HepG2 (cell line): ENCODE data around the gene PPP4R4. TPM values are rescaled to one million over a fixed set of nuclear protein-coding genes. Genes with fewer than 3 reads are reported as not detected.
A peak's percentile ranks its signal among the peaks of the same experiment; 100 is the strongest.

ENCODE experiments used
- ATAC-seq: fragments of 200-7000 bp; cut with Tn5 transposase; 3 replicates; pipeline ENCODE4 v1.9.1; 2020; ENCODE audit warnings: mild to moderate bottlenecking, moderate library complexity
- BruUV-seq: library from RNA; stranded (reverse); fragments of 400-500 nt; replicated peaks from 2 replicates; lab custom pipeline; 2021; lab: Mats Ljungman, UMichigan
- CTCF ChIA-PET: fragments of 300-600 bp; formaldehyde crosslinking; extraction: SDS; loops from one replicate; lab custom pipeline; 2021; ENCODE audit warnings: low total read pairs, inconsistent platforms, low intra/inter-chr PET ratio; lab: Yijun Ruan, JAX
- POLR2A ChIA-PET: fragments of 350-600 bp; sonication (Branson Sonifier 250); formaldehyde crosslinking; loops from one replicate; lab custom pipeline; 2020; ENCODE audit warnings: antibody characterized with exemption, inconsistent platforms; lab: Yijun Ruan, JAX
- DNase-seq: peaks from one replicate; pipeline ENCODE4 v3.0.0-alpha.2; 2015; ENCODE audit warnings: low spot score
- FAIRE-seq: peaks from 3 replicates; lab custom pipeline; 2011; peaks lifted over from hg19 to GRCh38; lab: Jason Lieb, UNC
- H2AFZ ChIP-seq: one replicate; pipeline ENCODE4 v1.6.1; 2011; ENCODE audit warnings: low read length, inconsistent platforms
- H3K27ac ChIP-seq: fragments of 300-600 bp; 3 replicates; pipeline ENCODE4 v1.8.0; 2011; ENCODE audit warnings: mixed run types, mild to moderate bottlenecking, mixed read lengths, low read length, inconsistent platforms; ENCODE audit not compliant: insufficient read depth; ENCODE audit errors: extremely low read length
- H3K27me3 ChIP-seq, 2 experiments: fragments of 200-600 bp in 1 of 2; 2 replicates in 1 of 2; 3 replicates in 1 of 2; pipeline versions ENCODE4 v1.6.0 to v1.8.0; 2011; ENCODE audit warnings: low read length in 2 of 2, mild to moderate bottlenecking in 2 of 2, moderate library complexity in 2 of 2, inconsistent platforms in 1 of 2; ENCODE audit not compliant: insufficient read depth in 2 of 2, control insufficient read depth in 1 of 2
- H3K36me3 ChIP-seq, 2 experiments: fragments of 200-600 bp in 1 of 2; replicated peaks in 1 of 2; 2 replicates in 1 of 2; 3 replicates in 1 of 2; pipeline versions ENCODE4 v1.5.1 to v1.8.0; 2011; ENCODE audit warnings: low read length in 2 of 2, inconsistent platforms in 1 of 2; ENCODE audit not compliant: insufficient read depth in 2 of 2, control insufficient read depth in 1 of 2
- H3K4me1 ChIP-seq: 2 replicates; pipeline ENCODE4 v1.5.1; 2012; ENCODE audit warnings: low read length, inconsistent platforms; ENCODE audit not compliant: insufficient read depth
- H3K4me2 ChIP-seq: 2 replicates; pipeline ENCODE4 v1.6.0; 2011; ENCODE audit warnings: low read depth, low read length, inconsistent platforms
- H3K4me3 ChIP-seq, 3 experiments: fragments of 200-600 bp in 1 of 3; sonication (generic), shearing (Covaris generic) in 1 of 3; replicated peaks in 1 of 3; 2 replicates each; pipeline ENCODE4 v1.5.1; 2011 to 2016; ENCODE audit warnings: low read length in 3 of 3, inconsistent platforms in 2 of 3, low read depth in 2 of 3, mild to moderate bottlenecking in 2 of 3, control low read depth in 1 of 3, mixed read lengths in 1 of 3; ENCODE audit not compliant: insufficient read depth in 1 of 3
- H3K79me2 ChIP-seq: one replicate; pipeline ENCODE4 v1.6.1; 2011; ENCODE audit warnings: low read length, inconsistent platforms; ENCODE audit not compliant: insufficient read depth
- H3K9ac ChIP-seq: 2 replicates; pipeline ENCODE4 v1.6.0; 2011; ENCODE audit warnings: mild to moderate bottlenecking, low read depth, low read length, inconsistent platforms; ENCODE audit not compliant: insufficient read depth
- H3K9me3 ChIP-seq: 2 replicates; pipeline ENCODE4 v1.5.1; 2012; ENCODE audit warnings: mild to moderate bottlenecking, low read length
- H4K20me1 ChIP-seq: 2 replicates; pipeline ENCODE4 v1.6.0; 2011; ENCODE audit warnings: inconsistent platforms, mild to moderate bottlenecking, low read length, moderate library complexity; ENCODE audit not compliant: insufficient read depth
- FOXC1 ChIP-seq: sonication (generic); formaldehyde crosslinking; IDR thresholded peaks from 2 replicates; pipeline ENCODE4 v1.8.0; 2022; ENCODE audit warnings: mild to moderate bottlenecking, missing genetic modification reagents, borderline replicate concordance
- HNF4A ChIP-seq: sonication (generic); formaldehyde crosslinking; IDR thresholded peaks from 2 replicates; pipeline ENCODE4 v1.4.0; 2020; ENCODE audit warnings: missing genetic modification reagents
- KLF6 ChIP-seq: IDR thresholded peaks from 2 replicates; pipeline ENCODE4 v1.8.0; 2016; ENCODE audit warnings: missing biosample characterization, missing genetic modification reagents
- LCORL ChIP-seq, 2 experiments: fragments of 450-650 bp in 1 of 2; sonication (generic) in 1 of 2; formaldehyde crosslinking in 1 of 2; IDR thresholded peaks; 2 replicates each; pipeline versions ENCODE4 v1.5.0 to v1.6.1; 2017 to 2020; ENCODE audit warnings: antibody characterized with exemption in 1 of 2, missing genetic modification reagents in 1 of 2
- MTA1 ChIP-seq: sonication (generic); formaldehyde crosslinking; IDR thresholded peaks from 2 replicates; pipeline ENCODE4 v1.4.0; 2020; ENCODE audit warnings: missing genetic modification reagents, mild to moderate bottlenecking, borderline replicate concordance
- SMAD9 ChIP-seq: sonication (generic); formaldehyde crosslinking; IDR thresholded peaks from 2 replicates; pipeline ENCODE4 v1.5.1; 2020; ENCODE audit warnings: mild to moderate bottlenecking, missing genetic modification reagents
- SMC3 ChIP-seq: IDR thresholded peaks from 2 replicates; pipeline ENCODE4 v1.6.1; 2011; ENCODE audit warnings: low read length, improper control_type of control experiment
- TEAD3 ChIP-seq: optimal IDR thresholded peaks from 2 replicates; pipeline ENCODE3; 2016; ENCODE audit warnings: borderline replicate concordance
- ZBTB7B ChIP-seq: sonication (generic); formaldehyde crosslinking; IDR thresholded peaks from 2 replicates; pipeline ENCODE4 v1.4.0; 2020; ENCODE audit warnings: missing genetic modification reagents
- ZMYM3 ChIP-seq: sonication (generic); formaldehyde crosslinking; IDR thresholded peaks from 2 replicates; pipeline ENCODE4 v1.5.1; 2020; ENCODE audit warnings: mild to moderate bottlenecking, missing genetic modification reagents
- ZMYM4 ChIP-seq: sonication (generic); formaldehyde crosslinking; IDR thresholded peaks from 2 replicates; pipeline ENCODE4 v1.8.1; 2023; ENCODE audit warnings: mild to moderate bottlenecking, missing genetic modification reagents
- ZNF10 ChIP-seq: sonication (generic); formaldehyde crosslinking; IDR thresholded peaks from 2 replicates; pipeline ENCODE4 v1.4.0; 2020; ENCODE audit warnings: mild to moderate bottlenecking, low read depth, missing genetic modification reagents, borderline replicate concordance
- ZNF101 ChIP-seq: sonication (generic); formaldehyde crosslinking; IDR thresholded peaks from 2 replicates; pipeline ENCODE4 v1.4.0; 2020; ENCODE audit warnings: mild to moderate bottlenecking, low read depth, missing genetic modification reagents, borderline replicate concordance
- ZNF407 ChIP-seq: sonication (generic); formaldehyde crosslinking; IDR thresholded peaks from one replicate; pipeline ENCODE4 v1.5.1; 2020; ENCODE audit warnings: mild to moderate bottlenecking, missing genetic modification reagents; ENCODE audit errors: not compliant biosample characterization
- ZNF768 ChIP-seq: sonication (generic); formaldehyde crosslinking; IDR thresholded peaks from 2 replicates; pipeline ENCODE4 v1.4.0; 2020; ENCODE audit warnings: missing genetic modification reagents
- WGBS: methylation state at CpG from one replicate; pipeline ENCODE4 v1.1.6; 2017; ENCODE audit warnings: low lambda C conversion rate; 5-methylcytosine and 5-hydroxymethylcytosine counted together
- in situ Hi-C: cut with HindIII; loops from 2 replicates; pipeline ENCODE4 v1.10.0; 2017; ENCODE audit warnings: low pct_unique_long_range_greater_than_20kb; ENCODE audit not compliant: extremely low pct_ligation_motif_present
- intact Hi-C: fragments of 100-400 bp; cut with micrococcal nuclease; formaldehyde crosslinking; loops from one replicate; pipeline ENCODE4 v1.10.0; 2022; ENCODE audit not compliant: unreplicated experiment
- polyA plus RNA-seq, 8 experiments: library from polyadenylated mRNA; depleted of rRNA in 3 of 8; stranded (reverse) in 7 of 8; unstranded in 1 of 8; fragments of >200 nt; fragmentation: Illumina TruSeq in 4 of 8; extraction: Trizol in 4 of 8; gene quantifications; 2 replicates each; pipeline versions ENCODE4 v1.2.1 to v1.2.3, GENCODE V29; 2011 to 2016; ENCODE audit warnings: low read depth in 4 of 8, missing spikeins in 1 of 8, mixed read lengths in 1 of 8; ENCODE audit not compliant: insufficient read depth in 1 of 8
- total RNA-seq, 5 experiments: library from RNA; depleted of rRNA; stranded (reverse); fragments of >200 nt; fragmentation: Illumina TruSeq; extraction: Trizol; gene quantifications; 2 replicates each; pipeline ENCODE4 v1.2.3, GENCODE V29; 2016; ENCODE audit warnings: low read depth in 1 of 5

PPP4R4 gene
- total and polyA plus RNA-seq, 2 of the 13 experiments (the other 11 are each of a cell fraction or from before 2014, with no cell fraction given), result 9.5 to 19.8 TPM

GRCh38 chr14:94306047-94306978 lies 132.2 kb downstream of the PPP4R4 start:
- FAIRE-seq (no peak), ATAC-seq (peak; percentile 19; the same call in 1 of the 3 replicates), DNase-seq (no peak)
- Histone ChIP-seq H3K4me3 (no peak overlapping the region), H3K4me2 (no peak overlapping the region), H3K79me2 (no peaks in the 10 kb centered on the region), H3K9me3 (0 out of 2 replicates have a peak, but pooled peaks cover 6% of the 10 kb centered on the region), H3K36me3 (peaks cover 35 to 80% of the 10 kb centered on the region in 2 experiments), H2AFZ (no peak overlapping the region), H3K27ac (no peak overlapping the region), H4K20me1 (no peaks in the 10 kb centered on the region), H3K27me3 (no peaks in the 10 kb centered on the region), H3K4me1 (peaks cover 14% of the 10 kb centered on the region), H3K9ac (no peak overlapping the region)
- in situ Hi-C loops (loop anchor here (5.0 to 10.0 kb wide), 2 partner anchors 169 to 252 kb away; no protein-coding TSS in a partner anchor), intact Hi-C loops (no loop called here)
- ChIA-PET CTCF (interaction anchor here (1.2 to 1.9 kb wide), 3 partner anchors 107 to 174 kb away, joined by 4 to 14 read pairs (median 8); no protein-coding TSS in a partner anchor), POLR2A (interaction anchor here (0.6 to 1.9 kb wide), 3 partner anchors 11 to 276 kb away, joined by 3 to 18 read pairs (median 4); partner anchors contain the start of gene SERPINA10)
- 81% methylated on average over 12 of the region's 12 CpGs for WGBS
- no TSS peak for BruUV-seq
- TF ChIP-seq ZNF10 (CRISPR knock-in tag) (no peak), KLF6 (CRISPR knock-in tag) (no peak), ZNF407 (CRISPR knock-in tag) (peak; percentile 50), ZNF101 (no peak), FOXC1 (0 out of 2 replicates have a peak, but pooled peaks have one; percentile 25), HNF4A (CRISPR knock-in tag) (peak; percentile 61), LCORL (IDR thresholded peaks at IDR 0.05) (no peak), LCORL (CRISPR knock-in tag; IDR thresholded peaks at IDR 0.05) (0 out of 2 replicates have a peak, but pooled peaks have one; percentile 20), ZBTB7B (CRISPR knock-in tag) (no peak), TEAD3 (CRISPR knock-in tag) (peak; percentile 30), MTA1 (no peak), SMC3 (no peak), ZNF768 (CRISPR knock-in tag) (peak; percentile 98), ZMYM4 (0 out of 2 replicates have a peak, but pooled peaks have one; percentile 20), SMAD9 (CRISPR knock-in tag) (no peak), ZMYM3 (CRISPR knock-in tag) (0 out of 2 replicates have a peak, but pooled peaks have one; percentile 23)
